Small intestine (tissue), 7 donors: ENCODE measurements around the gene SIGLEC14. TPM values are rescaled to one million over a fixed set of nuclear protein-coding genes. Genes with fewer than 3 reads are reported as not detected.
A peak's percentile ranks its signal among the peaks of the same experiment; 100 is the strongest.

Experiments used
- DNase-seq, 2 donors: peaks; one replicate each; pipeline versions ENCODE4 v3.0.0 to v3.0.0-alpha.2; 2013
- FAIRE-seq: peaks from 2 replicates; lab custom pipeline; 2012; peaks lifted over from hg19 to GRCh38; lab: Jason Lieb, UNC
- H3K27ac ChIP-seq, 3 donors: one replicate each; pipeline ENCODE4 v1.5.1; 2013; ENCODE audit warnings: low read length in 2 of 3, mild to moderate bottlenecking in 2 of 3, control low read depth in 1 of 3, inconsistent platforms in 1 of 3, low read depth in 1 of 3, moderate library complexity in 1 of 3
- H3K27me3 ChIP-seq, 3 donors: one replicate each; pipeline ENCODE4 v1.6.1; 2013; ENCODE audit warnings: low read length in 3 of 3, inconsistent platforms in 1 of 3; ENCODE audit not compliant: control insufficient read depth in 3 of 3, insufficient read depth in 3 of 3
- H3K36me3 ChIP-seq, 3 donors: one replicate each; pipeline ENCODE4 v1.6.1; 2013; ENCODE audit warnings: low read length in 3 of 3, inconsistent platforms in 1 of 3, low read depth in 1 of 3, mild to moderate bottlenecking in 1 of 3, moderate library complexity in 1 of 3; ENCODE audit not compliant: control insufficient read depth in 3 of 3, insufficient read depth in 2 of 3
- H3K4me1 ChIP-seq, 3 donors: one replicate each; pipeline ENCODE4 v1.6.1; 2013; ENCODE audit warnings: low read length in 2 of 3, inconsistent platforms in 1 of 3, low read depth in 1 of 3, mild to moderate bottlenecking in 1 of 3, moderate library complexity in 1 of 3; ENCODE audit not compliant: control insufficient read depth in 3 of 3, insufficient read depth in 2 of 3
- H3K4me3 ChIP-seq, 3 donors: one replicate each; pipeline ENCODE4 v1.5.1; 2013; ENCODE audit warnings: low read length in 3 of 3, control low read depth in 1 of 3, inconsistent platforms in 1 of 3, low read depth in 1 of 3, mild to moderate bottlenecking in 1 of 3, moderate library complexity in 1 of 3
- H3K9me3 ChIP-seq, 2 donors: one replicate each; pipeline ENCODE4 v1.6.1; 2013; ENCODE audit warnings: low read depth in 1 of 2, low read length in 1 of 2; ENCODE audit not compliant: control insufficient read depth in 2 of 2, insufficient read depth in 1 of 2
- WGBS, 3 donors: extraction: QIAGEN DNeasy Blood & Tissue Kit; methylation state at CpG; one replicate each; pipeline ENCODE4 v1.1.7; 2013; 5-methylcytosine and 5-hydroxymethylcytosine counted together
- polyA plus RNA-seq, 4 donors: library from polyadenylated mRNA; stranded (reverse) in 3 of 4; unstranded in 1 of 4; fragments of 200-250 nt in 3 of 4; fragments of 120-200 nt in 1 of 4; gene quantifications; one replicate each; pipeline versions ENCODE4 v1.2.1 to v1.2.3, GENCODE V29; 2013
- donor health status: healthy with polysubstance abuse.
- donor health status: control.
- donor health status: control.
- donor health status: Bipolar disorder and iron deficiency.
- donor health status: healthy.

The SIGLEC14 gene
- polyA plus RNA-seq, 4 donors = 1.3 to 2.3 TPM; not detected in 2

DNA sequence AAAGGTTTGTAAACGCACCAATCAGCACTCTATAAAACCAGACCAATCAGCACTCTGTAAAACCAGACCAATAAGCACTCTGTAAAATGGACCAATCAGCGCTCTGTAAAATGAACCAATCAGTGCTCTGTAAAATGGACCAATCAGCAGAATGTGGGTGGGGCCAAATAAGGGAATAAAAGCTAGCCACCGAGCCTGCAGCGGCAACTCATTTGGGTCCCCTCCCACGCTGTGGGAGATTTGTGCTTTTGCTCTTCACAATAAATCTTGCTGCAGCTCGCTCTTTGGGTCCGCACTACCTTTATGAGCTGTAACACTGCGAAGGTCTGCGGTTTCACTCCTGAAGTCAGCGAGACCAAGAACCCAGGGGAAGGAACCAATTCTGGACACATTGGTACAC, 47.5 kb downstream of the SIGLEC14 start:
- WGBS, 3 donors = 90 to 96% (median 94%) methylated on average over 10 of the region's 10 CpGs
- no peaks in the 10 kb centered on the region for H3K4me1 ChIP-seq
- peaks cover 0 to 28% (median 7%) of the 10 kb centered on the region in 3 donors for H3K27me3 ChIP-seq
- H3K27ac ChIP-seq = no peak overlapping the region
- no peaks in the 10 kb centered on the region for H3K36me3 ChIP-seq
- H3K9me3 ChIP-seq = peaks cover 0 to 3% of the 10 kb centered on the region in 2 donors
- no peak overlapping the region for H3K4me3 ChIP-seq
- DNase-seq (no peak), FAIRE-seq (no peak)

DNA sequence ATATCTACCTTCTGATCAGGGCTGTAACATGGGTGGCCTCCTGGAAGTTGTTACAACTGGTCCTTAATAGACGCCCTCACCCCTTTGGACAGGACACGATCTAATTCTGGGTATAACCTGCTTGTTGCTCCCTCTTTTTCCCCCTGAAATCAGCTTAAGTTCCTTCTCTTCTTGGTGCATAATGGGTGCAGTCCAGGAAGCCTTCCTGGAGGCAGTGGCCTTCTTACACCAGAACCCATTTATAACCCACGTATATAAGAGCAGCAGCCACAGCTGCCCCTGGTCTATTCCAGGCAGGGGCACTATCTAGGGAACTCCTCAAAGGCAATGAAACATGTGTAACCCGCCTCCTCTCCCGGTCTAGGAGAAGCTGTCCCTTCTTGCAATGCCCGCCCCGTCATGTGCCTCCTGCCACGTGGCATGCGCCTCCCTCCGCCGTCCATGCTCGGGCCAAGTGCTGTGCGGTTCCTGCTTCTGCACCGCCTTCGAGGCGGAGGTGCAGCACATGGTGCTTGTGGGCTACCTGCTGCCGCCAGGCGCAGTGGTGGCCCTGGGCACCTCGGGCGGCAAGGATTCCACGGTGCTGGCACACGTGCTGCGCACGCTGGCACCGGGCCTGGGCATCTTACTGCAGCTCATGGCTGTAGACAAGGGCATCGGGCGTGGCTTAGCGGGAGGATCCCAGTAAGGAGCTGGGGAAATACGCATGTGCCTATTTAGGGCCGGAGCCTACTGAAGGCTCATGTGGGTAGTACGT, 48.3 kb downstream of the SIGLEC14 start:
- FAIRE-seq (no peak), DNase-seq (no peak)
- Histone ChIP-seq H3K4me1 (peaks cover 0 to 2% (median 0%) of the 10 kb centered on the region in 3 donors), H3K27me3 (peaks cover 0 to 28% (median 7%) of the 10 kb centered on the region in 3 donors), H3K36me3 (no peaks in the 10 kb centered on the region), H3K27ac (no peak overlapping the region), H3K4me3 (no peak overlapping the region), H3K9me3 (peaks cover 0 to 3% of the 10 kb centered on the region in 2 donors)
- WGBS, 3 donors = 93 to 97% (median 94%) methylated on average over 31 of the region's 31 CpGs

DNA sequence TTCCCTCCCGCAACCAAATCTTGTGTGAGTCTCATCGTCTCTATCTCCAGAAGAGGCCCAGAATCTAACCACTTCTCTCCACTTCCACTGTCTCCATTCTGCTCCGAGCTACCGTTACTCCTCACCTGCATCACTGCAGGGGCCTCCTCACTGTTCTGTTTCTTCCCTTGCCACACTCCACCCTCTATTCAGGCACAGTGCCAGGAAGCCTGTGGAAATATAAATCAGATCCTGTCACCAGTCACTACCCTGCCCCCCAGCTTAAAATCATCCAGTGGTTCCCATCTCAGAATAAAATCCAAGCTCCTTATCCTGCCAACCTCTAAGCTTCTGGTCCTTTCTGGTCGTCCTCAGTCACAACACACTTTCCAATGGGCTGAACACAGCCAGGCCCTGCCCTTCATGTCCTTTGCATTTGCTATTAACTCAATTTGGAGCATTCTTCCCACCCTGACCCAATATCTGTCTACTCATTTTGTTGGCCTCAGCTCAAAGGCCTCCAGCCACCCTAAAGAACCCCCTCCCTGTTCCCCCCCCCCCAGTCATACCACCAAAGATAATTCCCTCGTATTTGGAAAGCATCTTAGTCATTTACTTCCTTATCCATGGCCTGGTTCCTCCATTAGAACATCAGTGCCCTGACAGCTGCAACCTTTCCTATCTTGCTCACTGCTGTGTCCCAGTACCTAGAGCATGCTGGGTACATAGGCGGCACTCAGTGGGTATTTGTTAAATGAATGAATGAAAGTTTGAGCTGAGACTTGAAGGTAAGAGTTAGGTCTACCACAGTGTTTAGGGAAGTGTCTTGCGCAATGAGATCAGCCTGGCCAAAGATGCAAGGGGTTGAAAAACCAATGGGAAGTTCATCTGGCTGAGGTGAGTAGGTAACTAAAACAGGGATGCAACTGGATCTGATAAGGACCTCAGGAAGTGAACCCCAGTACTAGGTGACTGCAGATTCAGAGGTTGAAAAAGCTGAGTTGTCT, 51.1 kb downstream of the SIGLEC14 start:
- Histone ChIP-seq H3K36me3 (no peaks in the 10 kb centered on the region), H3K27me3 (peaks cover 0 to 9% (median 7%) of the 10 kb centered on the region in 3 donors), H3K4me3 (peak overlapping the region in 1 of 3 donors; percentile 62), H3K27ac (no peak overlapping the region), H3K4me1 (peaks cover 0 to 5% (median 5%) of the 10 kb centered on the region in 3 donors), H3K9me3 (peaks cover 0 to 3% of the 10 kb centered on the region in 2 donors)
- DNase-seq (no peak), FAIRE-seq (no peak)
- 74 to 91% (median 88%) methylated on average over 8 of the region's 8 CpGs for WGBS, 3 donors

DNA sequence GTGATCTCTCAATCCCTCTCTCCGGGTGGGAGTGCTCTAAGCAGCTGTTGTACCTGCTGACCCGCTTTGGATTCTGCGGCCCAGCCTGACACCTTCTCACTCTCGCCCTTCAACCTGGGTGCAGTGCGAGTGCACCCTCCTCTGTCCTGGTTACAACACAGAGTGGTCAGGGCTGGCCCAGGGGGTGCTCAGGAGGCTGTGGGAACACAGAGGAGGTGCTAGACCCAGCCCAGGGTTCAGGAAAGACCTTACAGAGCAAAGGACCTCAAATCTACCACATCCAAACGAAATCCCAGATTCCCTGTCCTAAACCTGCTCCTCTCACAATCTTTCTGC, 51.9 kb downstream of the SIGLEC14 start:
- H3K27me3 ChIP-seq = peaks cover 0 to 7% (median 6%) of the 10 kb centered on the region in 3 donors
- H3K9me3 ChIP-seq = peaks cover 0 to 3% of the 10 kb centered on the region in 2 donors
- H3K36me3 ChIP-seq = no peaks in the 10 kb centered on the region
- FAIRE-seq (no peak), DNase-seq (no peak)
- peaks cover 0 to 5% (median 5%) of the 10 kb centered on the region in 3 donors for H3K4me1 ChIP-seq
- peak overlapping the region; percentile 33 to 62 (median 46) for H3K4me3 ChIP-seq
- peak overlapping the region in 1 of 3 donors; percentile 46 for H3K27ac ChIP-seq
- 7 to 25% (median 13%) methylated on average over 6 of the region's 6 CpGs for WGBS, 3 donors

DNA sequence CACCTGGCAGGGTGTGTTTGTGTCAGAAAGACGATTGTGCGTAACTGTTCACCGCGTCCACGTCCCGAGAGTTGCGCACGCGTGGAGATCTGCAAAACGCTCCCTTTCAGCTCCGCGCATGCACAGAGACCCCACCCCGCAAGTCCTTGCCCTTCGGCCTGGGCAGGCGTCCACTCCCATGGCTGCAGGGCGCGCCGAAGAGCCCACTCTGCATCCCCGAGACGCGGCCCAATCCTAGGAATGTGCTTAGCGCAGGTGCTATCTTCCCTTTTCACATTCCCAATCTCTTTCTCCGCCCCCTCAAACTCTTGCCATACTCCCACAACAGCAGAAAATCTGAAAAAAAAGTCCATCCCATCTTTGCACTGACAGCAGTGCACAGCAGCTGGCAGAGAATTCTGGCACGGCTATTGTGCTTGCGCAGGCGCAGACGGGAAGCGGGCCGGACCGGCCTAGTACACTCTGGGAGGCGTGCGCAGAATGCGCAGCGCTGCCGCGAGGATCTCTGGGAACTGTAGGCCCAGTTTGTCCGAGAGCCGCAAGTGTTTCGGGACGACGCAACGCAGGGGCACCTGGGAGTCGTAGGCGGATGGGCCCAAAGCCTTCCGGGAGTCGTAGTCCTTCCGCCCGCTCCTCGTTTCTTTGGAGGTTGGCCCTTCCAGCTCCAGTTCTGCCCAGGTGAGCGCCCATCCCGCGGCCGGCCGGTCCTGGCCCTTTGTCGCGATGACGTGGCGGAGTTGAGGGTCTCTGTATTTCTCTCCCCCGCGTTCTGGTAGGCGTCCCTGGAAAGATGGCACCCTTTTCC, 52.5 kb downstream of the SIGLEC14 start:
- FAIRE-seq (no peak), DNase-seq (peak; percentile 98 to 99)
- Histone ChIP-seq H3K4me3 (peak overlapping the region; percentile 33 to 62 (median 60)), H3K27me3 (peaks cover 0 to 5% (median 3%) of the 10 kb centered on the region in 3 donors), H3K27ac (peak overlapping the region; percentile 46 to 65 (median 52)), H3K4me1 (peaks cover 0 to 5% (median 5%) of the 10 kb centered on the region in 3 donors), H3K36me3 (no peaks in the 10 kb centered on the region), H3K9me3 (peaks cover 0 to 1% of the 10 kb centered on the region in 2 donors)
- 0 to 2% (median 1%) methylated on average over 61 of the region's 61 CpGs for WGBS, 3 donors

DNA sequence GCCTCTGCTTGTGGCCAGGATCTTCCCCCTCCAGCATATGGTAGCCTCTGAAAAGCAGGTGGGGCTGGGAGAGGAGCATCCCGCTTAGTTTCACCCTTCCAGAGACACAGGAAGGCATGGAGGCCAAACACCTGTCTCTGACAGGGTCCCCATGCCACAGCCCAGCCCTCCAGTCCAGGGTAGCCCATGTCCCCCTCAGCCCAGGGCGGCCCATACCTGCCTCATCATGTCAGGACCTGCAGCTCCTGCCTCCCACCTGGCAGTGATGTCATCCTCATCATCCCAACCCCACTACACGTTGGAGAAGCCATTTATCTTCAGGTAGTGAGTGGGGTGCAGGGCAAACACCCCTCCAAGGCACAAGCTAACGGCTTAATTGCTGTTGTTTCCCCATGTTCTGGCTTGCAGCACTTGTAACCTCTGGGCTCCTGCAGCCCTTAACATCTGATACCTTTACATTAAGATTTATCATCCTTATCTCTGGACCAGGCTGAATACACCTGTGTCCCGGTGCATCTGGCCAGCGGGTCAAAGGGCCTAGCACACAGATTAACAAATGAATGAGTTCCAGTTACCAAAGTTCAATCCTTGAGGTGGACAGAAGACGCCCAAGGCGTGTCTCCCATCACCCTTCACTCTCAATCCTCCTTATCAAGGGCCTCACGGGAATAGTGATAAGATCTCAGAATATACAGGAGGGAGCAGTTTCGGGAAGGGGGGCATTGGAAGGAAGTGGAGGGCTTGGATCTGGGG, 53.3 kb downstream of the SIGLEC14 start:
- WGBS, 3 donors = 20 to 31% (median 28%) methylated on average over 10 of the region's 10 CpGs
- no peaks in the 10 kb centered on the region for H3K27me3 ChIP-seq
- peak overlapping the region in 2 of 3 donors; percentile 60 to 62 for H3K4me3 ChIP-seq
- DNase-seq (peak; percentile 44 to 83), FAIRE-seq (no peak)
- H3K4me1 ChIP-seq = peaks cover 0 to 5% (median 5%) of the 10 kb centered on the region in 3 donors
- no peaks in the 10 kb centered on the region for H3K9me3 ChIP-seq
- peak overlapping the region in 2 of 3 donors; percentile 52 to 65 for H3K27ac ChIP-seq
- H3K36me3 ChIP-seq = no peaks in the 10 kb centered on the region
